Transverse colon (tissue), 4 donors: ENCODE measurements around the gene NPM1.

Source experiments
- EP300 ChIP-seq: sonication (generic); formaldehyde crosslinking; IDR thresholded peaks from one replicate; pipeline ENCODE4 v1.6.1; 2017; ENCODE audit warnings: antibody characterized with exemption, low read depth
- POLR2A ChIP-seq: fragments of 450-650 bp; IDR thresholded peaks from one replicate; pipeline ENCODE4 v1.6.1; 2016; ENCODE audit warnings: antibody characterized with exemption, mild to moderate bottlenecking, moderate library complexity
- POLR2AphosphoS5 ChIP-seq, 3 donors: sonication (generic); formaldehyde crosslinking; IDR thresholded peaks; one replicate each; pipeline ENCODE4 v1.6.1; 2016; ENCODE audit warnings: antibody characterized with exemption in 3 of 3
- TF ChIP-seq, protein P1 (sequence below), 5 experiments: fragments of 200-600 bp in 3 of 5; fragments of 450-650 bp in 2 of 5; sonication (generic) in 3 of 5; IDR thresholded peaks; 1 replicate in 2 of 5; 2 replicates in 3 of 5; pipeline ENCODE4 v1.5.1; 2016 to 2017; ENCODE audit warnings: antibody characterized with exemption in 5 of 5, inconsistent platforms in 3 of 5, mild to moderate bottlenecking in 2 of 5, moderate library complexity in 1 of 5

DNA sequence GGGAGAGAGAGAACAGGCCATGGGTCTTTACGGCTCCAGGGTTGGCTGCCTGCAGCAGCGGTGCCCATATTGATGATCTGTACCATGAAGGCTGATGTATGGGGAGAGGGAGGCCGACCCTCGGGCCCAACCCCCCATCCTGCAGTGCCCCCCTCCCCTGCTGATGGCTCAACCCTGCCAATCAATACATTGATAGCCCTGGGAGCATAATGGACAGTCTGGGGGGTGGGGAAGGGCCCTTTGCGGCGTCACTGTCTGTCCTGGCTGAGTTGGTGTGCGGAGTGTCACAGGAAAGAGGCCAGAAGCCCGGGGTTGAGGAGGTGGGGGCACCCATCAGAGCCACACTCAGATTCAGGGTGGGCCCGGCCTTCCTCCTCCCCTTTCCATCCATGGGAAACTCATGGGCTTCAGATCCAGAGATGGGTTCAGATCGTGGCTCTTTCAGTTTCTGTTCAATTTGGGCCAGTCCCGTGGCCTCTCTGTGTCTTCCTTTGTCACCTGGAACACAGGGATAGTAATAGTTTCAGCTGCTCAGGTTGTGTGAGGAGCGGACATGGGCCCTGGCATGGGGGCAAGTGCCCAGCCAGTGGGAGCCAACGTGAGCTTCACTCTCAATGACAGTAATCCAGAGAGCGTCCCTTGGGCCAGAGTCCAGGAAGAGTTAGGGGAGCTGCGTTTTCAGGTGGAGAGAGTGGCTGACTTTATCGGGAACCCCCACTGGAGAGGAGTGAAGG lies 41.3 kb downstream of the NPM1 start:
- TF ChIP-seq POLR2AphosphoS5 (IDR thresholded peaks at IDR 0.05) (no peak), POLR2A (no peak), EP300 (no peak)
- TF ChIP-seq, protein P1, sequence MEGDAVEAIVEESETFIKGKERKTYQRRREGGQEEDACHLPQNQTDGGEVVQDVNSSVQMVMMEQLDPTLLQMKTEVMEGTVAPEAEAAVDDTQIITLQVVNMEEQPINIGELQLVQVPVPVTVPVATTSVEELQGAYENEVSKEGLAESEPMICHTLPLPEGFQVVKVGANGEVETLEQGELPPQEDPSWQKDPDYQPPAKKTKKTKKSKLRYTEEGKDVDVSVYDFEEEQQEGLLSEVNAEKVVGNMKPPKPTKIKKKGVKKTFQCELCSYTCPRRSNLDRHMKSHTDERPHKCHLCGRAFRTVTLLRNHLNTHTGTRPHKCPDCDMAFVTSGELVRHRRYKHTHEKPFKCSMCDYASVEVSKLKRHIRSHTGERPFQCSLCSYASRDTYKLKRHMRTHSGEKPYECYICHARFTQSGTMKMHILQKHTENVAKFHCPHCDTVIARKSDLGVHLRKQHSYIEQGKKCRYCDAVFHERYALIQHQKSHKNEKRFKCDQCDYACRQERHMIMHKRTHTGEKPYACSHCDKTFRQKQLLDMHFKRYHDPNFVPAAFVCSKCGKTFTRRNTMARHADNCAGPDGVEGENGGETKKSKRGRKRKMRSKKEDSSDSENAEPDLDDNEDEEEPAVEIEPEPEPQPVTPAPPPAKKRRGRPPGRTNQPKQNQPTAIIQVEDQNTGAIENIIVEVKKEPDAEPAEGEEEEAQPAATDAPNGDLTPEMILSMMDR (IDR thresholded peaks at IDR 0.05), result no peak
